ENCODE measurements around the gene COX7A2.
A peak's percentile ranks its signal among the peaks of the same experiment; 100 is the strongest.

COX7A2 gene

GRCh38 chr6:75215291-75215690 is 28.3 kb downstream of the COX7A2 start:
- Histone ChIP-seq H3K36me3 (ENCODE audit: control insufficient read depth in 4 of 4, insufficient read depth in 4 of 4, low read length in 3 of 4) (no peaks in the 10 kb centered on the region), H3K9me3 (ENCODE audit: control extremely low read depth in 1 of 5, control insufficient read depth in 4 of 5, insufficient read depth in 2 of 5, low read depth in 1 of 5, low read length in 4 of 5) (no peaks in the 10 kb centered on the region), H3K27ac (ENCODE audit: insufficient read depth in 1 of 2, low read depth in 1 of 2, low read length in 2 of 2, poor library complexity in 1 of 2, severe bottlenecking in 2 of 2) (no peak overlapping the region), H3K27me3 (replicated peaks in 2 of 5; ENCODE audit: control insufficient read depth in 4 of 5, insufficient read depth in 5 of 5, low read length in 4 of 5) (peaks cover 0 to 4% (median 0%) of the 10 kb centered on the region in 5 experiments), H3K4me3 (ENCODE audit: control insufficient read depth in 1 of 7, extremely low read depth in 1 of 7, insufficient read depth in 4 of 7, low read depth in 2 of 7, low read length in 6 of 7) (no peak overlapping the region), H3K4me1 (ENCODE audit: control extremely low read depth in 1 of 4, control insufficient read depth in 4 of 4, insufficient read depth in 4 of 4, low read length in 3 of 4) (peaks cover 0 to 12% (median 4%) of the 10 kb centered on the region in 4 experiments)
- POLR2A ChIA-PET, result no interaction called here
- DNase-seq, result no peak
- WGBS (ENCODE audit: insufficient coverage), result 95% methylated on average over 4 of the region's 4 CpGs
- CTCF ChIA-PET, result interaction anchor here (1.3 kb wide), 1 partner anchor 9 kb away, joined by 4 read pairs; the partner anchor contains the start of gene COL12A1

- CTCF ChIA-PET, result no interaction called here
These were observed 29.9 kb downstream of the COX7A2 start for GRCh38 chr6:75213732-75214131.

DNA sequence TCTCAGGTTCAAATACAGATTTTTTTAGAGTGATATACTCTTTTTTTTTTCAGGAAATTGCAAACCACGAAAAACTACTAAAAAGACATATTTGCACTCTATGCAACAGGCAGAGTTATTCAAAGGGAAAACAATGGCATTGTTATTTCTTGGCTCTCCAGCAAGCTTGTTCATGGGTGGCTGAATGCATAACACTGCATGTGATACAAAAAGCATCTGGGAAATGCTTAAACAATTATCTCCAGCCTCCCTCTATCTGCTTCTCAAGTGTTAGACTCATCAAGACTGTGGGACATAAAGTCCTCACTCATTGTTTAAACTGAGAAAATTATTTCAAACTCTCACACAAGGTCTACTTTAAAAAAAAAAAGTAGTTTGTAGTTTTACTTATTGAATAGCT is 30.5 kb downstream of the COX7A2 start:
- POLR2A ChIA-PET, result no interaction called here
- Histone ChIP-seq H3K36me3 (ENCODE audit: control insufficient read depth in 4 of 4, insufficient read depth in 4 of 4, low read length in 3 of 4) (no peaks in the 10 kb centered on the region), H3K9me3 (ENCODE audit: control extremely low read depth in 1 of 5, control insufficient read depth in 4 of 5, insufficient read depth in 2 of 5, low read depth in 1 of 5, low read length in 4 of 5) (no peaks in the 10 kb centered on the region), H3K27me3 (replicated peaks in 2 of 5; ENCODE audit: control insufficient read depth in 4 of 5, insufficient read depth in 5 of 5, low read length in 4 of 5) (peaks cover 0 to 11% (median 7%) of the 10 kb centered on the region in 5 experiments), H3K4me3 (ENCODE audit: control insufficient read depth in 1 of 7, extremely low read depth in 1 of 7, insufficient read depth in 4 of 7, low read depth in 2 of 7, low read length in 6 of 7) (no peak overlapping the region), H3K4me1 (ENCODE audit: control extremely low read depth in 1 of 4, control insufficient read depth in 4 of 4, insufficient read depth in 4 of 4, low read length in 3 of 4) (peaks cover 0 to 20% (median 10%) of the 10 kb centered on the region in 4 experiments), H3K27ac (ENCODE audit: insufficient read depth in 1 of 2, low read depth in 1 of 2, low read length in 2 of 2, poor library complexity in 1 of 2, severe bottlenecking in 2 of 2) (no peak overlapping the region)
- CTCF ChIA-PET, result no interaction called here
- WGBS (ENCODE audit: insufficient coverage), result no CpG with 5 or more reads among the region's 1 CpG
- DNase-seq, result no peak

More at GRCh38 chr6:75213732-75214131, 29.9 kb downstream of the COX7A2 start:
- peaks cover 0 to 5% (median 1%) of the 10 kb centered on the region in 5 experiments for H3K27me3 ChIP-seq (replicated peaks in 2 of 5; ENCODE audit: control insufficient read depth in 4 of 5, insufficient read depth in 5 of 5, low read length in 4 of 5)
- 67% methylated on average over 1 of the region's 2 CpGs for WGBS (ENCODE audit: insufficient coverage)
- H3K36me3 ChIP-seq (ENCODE audit: control insufficient read depth in 4 of 4, insufficient read depth in 4 of 4, low read length in 3 of 4), result no peaks in the 10 kb centered on the region
- peak in 2 of 3 donors; percentile 19 to 21 for DNase-seq
- H3K9me3 ChIP-seq (ENCODE audit: control extremely low read depth in 1 of 5, control insufficient read depth in 4 of 5, insufficient read depth in 2 of 5, low read depth in 1 of 5, low read length in 4 of 5), result no peaks in the 10 kb centered on the region
- POLR2A ChIA-PET, result no interaction called here
- peaks cover 0 to 14% (median 5%) of the 10 kb centered on the region in 4 experiments for H3K4me1 ChIP-seq (ENCODE audit: control extremely low read depth in 1 of 4, control insufficient read depth in 4 of 4, insufficient read depth in 4 of 4, low read length in 3 of 4)
- H3K4me3 ChIP-seq (ENCODE audit: control insufficient read depth in 1 of 7, extremely low read depth in 1 of 7, insufficient read depth in 4 of 7, low read depth in 2 of 7, low read length in 6 of 7), result no peak overlapping the region
- H3K27ac ChIP-seq (ENCODE audit: insufficient read depth in 1 of 2, low read depth in 1 of 2, low read length in 2 of 2, poor library complexity in 1 of 2, severe bottlenecking in 2 of 2), result no peak overlapping the region

GRCh38 chr6:75211920-75212590 is 31.5 kb downstream of the COX7A2 start:
- Histone ChIP-seq H3K9me3 (ENCODE audit: control extremely low read depth in 1 of 5, control insufficient read depth in 4 of 5, insufficient read depth in 2 of 5, low read depth in 1 of 5, low read length in 4 of 5) (no peaks in the 10 kb centered on the region), H3K36me3 (ENCODE audit: control insufficient read depth in 4 of 4, insufficient read depth in 4 of 4, low read length in 3 of 4) (no peaks in the 10 kb centered on the region), H3K27me3 (replicated peaks in 2 of 5; ENCODE audit: control insufficient read depth in 4 of 5, insufficient read depth in 5 of 5, low read length in 4 of 5) (peaks cover 0 to 20% (median 18%) of the 10 kb centered on the region in 5 experiments), H3K27ac (ENCODE audit: insufficient read depth in 1 of 2, low read depth in 1 of 2, low read length in 2 of 2, poor library complexity in 1 of 2, severe bottlenecking in 2 of 2) (no peak overlapping the region), H3K4me3 (ENCODE audit: control insufficient read depth in 1 of 7, extremely low read depth in 1 of 7, insufficient read depth in 4 of 7, low read depth in 2 of 7, low read length in 6 of 7) (no peak overlapping the region), H3K4me1 (ENCODE audit: control extremely low read depth in 1 of 4, control insufficient read depth in 4 of 4, insufficient read depth in 4 of 4, low read length in 3 of 4) (peaks cover under 1 to 30% (median 21%) of the 10 kb centered on the region in 4 experiments)
- ChIA-PET CTCF (interaction anchor here (0.6 to 5.8 kb wide), 14 partner anchors 9 to 1480 kb away, joined by 3 to 63 read pairs (median 4); partner anchors contain the start of gene COX7A2), POLR2A (interaction anchor here (0.5 kb wide), 1 partner anchor 1538 kb away, joined by 3 read pairs; no protein-coding TSS in a partner anchor)
- WGBS (ENCODE audit: insufficient coverage), result 100% methylated on average over 1 of the region's 3 CpGs
- no peak for DNase-seq

- 100% methylated on average over 2 of the region's 10 CpGs for WGBS (ENCODE audit: insufficient coverage)
- CTCF ChIA-PET, result interaction anchor here (0.6 to 5.8 kb wide), 26 partner anchors 7 to 1479 kb away, joined by 3 to 63 read pairs (median 4); partner anchors contain the start of gene COX7A2
These were observed 32.5 kb downstream of the COX7A2 start for GRCh38 chr6:75210885-75211739.

GRCh38 chr6:75209184-75209723 is 34.3 kb downstream of the COX7A2 start:
- Histone ChIP-seq H3K4me3 (ENCODE audit: control insufficient read depth in 1 of 7, extremely low read depth in 1 of 7, insufficient read depth in 4 of 7, low read depth in 2 of 7, low read length in 6 of 7) (peak overlapping the region in 1 of 7 experiments; percentile 27), H3K9me3 (ENCODE audit: control extremely low read depth in 1 of 5, control insufficient read depth in 4 of 5, insufficient read depth in 2 of 5, low read depth in 1 of 5, low read length in 4 of 5) (no peaks in the 10 kb centered on the region), H3K27ac (ENCODE audit: insufficient read depth in 1 of 2, low read depth in 1 of 2, low read length in 2 of 2, poor library complexity in 1 of 2, severe bottlenecking in 2 of 2) (no peak overlapping the region), H3K27me3 (replicated peaks in 2 of 5; ENCODE audit: control insufficient read depth in 4 of 5, insufficient read depth in 5 of 5, low read length in 4 of 5) (peaks cover 0 to 46% (median 40%) of the 10 kb centered on the region in 5 experiments), H3K36me3 (ENCODE audit: control insufficient read depth in 4 of 4, insufficient read depth in 4 of 4, low read length in 3 of 4) (no peaks in the 10 kb centered on the region), H3K4me1 (ENCODE audit: control extremely low read depth in 1 of 4, control insufficient read depth in 4 of 4, insufficient read depth in 4 of 4, low read length in 3 of 4) (peaks cover 3 to 58% (median 45%) of the 10 kb centered on the region in 4 experiments)
- CTCF ChIA-PET, result interaction anchor here (1.0 to 5.8 kb wide), 28 partner anchors 9 to 1537 kb away, joined by 3 to 63 read pairs (median 6); partner anchors contain the start of gene COX7A2
- no peak for DNase-seq
- POLR2A ChIA-PET, result no interaction called here
- WGBS (ENCODE audit: insufficient coverage), result 43% methylated on average over 6 of the region's 7 CpGs

More at GRCh38 chr6:75210885-75211739, 32.5 kb downstream of the COX7A2 start:
- H3K4me1 ChIP-seq (ENCODE audit: control extremely low read depth in 1 of 4, control insufficient read depth in 4 of 4, insufficient read depth in 4 of 4, low read length in 3 of 4), result peaks cover 3 to 40% (median 29%) of the 10 kb centered on the region in 4 experiments
- H3K4me3 ChIP-seq (ENCODE audit: control insufficient read depth in 1 of 7, extremely low read depth in 1 of 7, insufficient read depth in 4 of 7, low read depth in 2 of 7, low read length in 6 of 7), result no peak overlapping the region
- no peaks in the 10 kb centered on the region for H3K36me3 ChIP-seq (ENCODE audit: control insufficient read depth in 4 of 4, insufficient read depth in 4 of 4, low read length in 3 of 4)
- H3K27ac ChIP-seq (ENCODE audit: insufficient read depth in 1 of 2, low read depth in 1 of 2, low read length in 2 of 2, poor library complexity in 1 of 2, severe bottlenecking in 2 of 2), result no peak overlapping the region
- H3K9me3 ChIP-seq (ENCODE audit: control extremely low read depth in 1 of 5, control insufficient read depth in 4 of 5, insufficient read depth in 2 of 5, low read depth in 1 of 5, low read length in 4 of 5), result no peaks in the 10 kb centered on the region
- POLR2A ChIA-PET, result interaction anchor here (0.6 kb wide), 1 partner anchor 1453 kb away, joined by 4 read pairs; no protein-coding TSS in a partner anchor
- peak; percentile 76 to 85 (median 80) for DNase-seq
- H3K27me3 ChIP-seq (replicated peaks in 2 of 5; ENCODE audit: control insufficient read depth in 4 of 5, insufficient read depth in 5 of 5, low read length in 4 of 5), result peaks cover 0 to 27% (median 26%) of the 10 kb centered on the region in 5 experiments

Data from common myeloid progenitor, CD34-positive (primary cell).